Hematopoietic multipotent progenitor cell treated with erythropoietin and hydrocortisone succinate and interleukin-3 and kit ligand, for 4 days (in vitro differentiated cells): ENCODE results near the gene DNM1.

Experiments used
- DNase-seq: peaks from one replicate; pipeline ENCODE4 v3.0.0-alpha.2; 2015

The DNM1 gene

GRCh38 chr9:128253140-128253990, 50.2 kb downstream of the DNM1 start:
- DNase-seq, result no peak

GRCh38 chr9:128253991-128254346, 50.8 kb downstream of the DNM1 start:
- no peak for DNase-seq

GRCh38 chr9:128254362-128254761, 51.2 kb downstream of the DNM1 start:
- no peak for DNase-seq

- peak; percentile 80 for DNase-seq
Measured at GRCh38 chr9:128254855-128255759, 51.9 kb downstream of the DNM1 start.

- DNase-seq, result no peak
Measured at GRCh38 chr9:128257086-128257825, 54.1 kb downstream of the DNM1 start.

- DNase-seq, result no peak
Measured at GRCh38 chr9:128257907-128258306, 54.7 kb downstream of the DNM1 start.

GRCh38 chr9:128258326-128258725, 55.1 kb downstream of the DNM1 start:
- DNase-seq, result no peak

- no peak for DNase-seq
Measured at GRCh38 chr9:128259156-128259555, 56.0 kb downstream of the DNM1 start.

- DNase-seq, result no peak
Measured at GRCh38 chr9:128260340-128260739, 57.2 kb downstream of the DNM1 start.

- no peak for DNase-seq
Measured at GRCh38 chr9:128262687-128263086, 59.5 kb downstream of the DNM1 start.

- DNase-seq, result no peak
Measured at GRCh38 chr9:128265348-128265847, 62.2 kb downstream of the DNM1 start.

- no peak for DNase-seq
Measured at GRCh38 chr9:128266868-128267590, 63.9 kb downstream of the DNM1 start.

GRCh38 chr9:128271112-128271511, 67.9 kb downstream of the DNM1 start:
- no peak for DNase-seq

- DNase-seq, result no peak
Measured at GRCh38 chr9:128271512-128271911, 68.3 kb downstream of the DNM1 start.

- no peak for DNase-seq
Measured at GRCh38 chr9:128274245-128274644, 71.1 kb downstream of the DNM1 start.

- peak; percentile 33 for DNase-seq
Measured at GRCh38 chr9:128275198-128276007, 72.2 kb downstream of the DNM1 start, which contains the start of gene GOLGA2. Gene GOLGA2 (minus strand): TSS chr9:128276007. CDS start chr9:128275976, 31 bp downstream.

- peak; percentile 100 for DNase-seq
Measured at GRCh38 chr9:128276008-128276573, 72.9 kb downstream of the DNM1 start, which contains the start of gene SWI5. Gene SWI5 (plus strand): TSS chr9:128276276.

- peak; percentile 15 for DNase-seq
Measured at GRCh38 chr9:128276574-128277270, 73.5 kb downstream of the DNM1 start.

- DNase-seq, result peak; percentile 22
Measured at GRCh38 chr9:128279088-128280073, 76.2 kb downstream of the DNM1 start.
